Stimulated activated CD4-positive, alpha-beta T cell treated with anti-CD3 and anti-CD28 coated beads, Interleukin-2, amount 100 ng/mL, for 4 hours (primary cell): ENCODE measurements around the gene DCAF6.
A peak's percentile ranks its signal among the peaks of the same experiment; 100 is the strongest.
"Not testable (repeated sequence)": the region's sequence is repeated elsewhere in the genome, so short reads cannot be mapped to it uniquely, and the experiment has no call there.

Source experiments
- DNase-seq: peaks from one replicate; pipeline ENCODE4 v3.0.0-alpha.2; 2020; ENCODE audit warnings: low read depth

The DCAF6 gene

GRCh38 chr1:167923324-167924056 lies 13.0 kb upstream of the DCAF6 start:
- no peak for DNase-seq

- no peak for DNase-seq
These were observed 12.4 kb upstream of the DCAF6 start for GRCh38 chr1:167924102-167924501.

- no peak for DNase-seq
These were observed 11.8 kb upstream of the DCAF6 start for GRCh38 chr1:167924543-167925231.

GRCh38 chr1:167926486-167926997 lies 9.9 kb upstream of the DCAF6 start:
- DNase-seq = no peak

- no peak for DNase-seq
These were observed 9.3 kb upstream of the DCAF6 start for GRCh38 chr1:167927046-167927754.

- no peak for DNase-seq
These were observed 8.0 kb upstream of the DCAF6 start for GRCh38 chr1:167928457-167928852.

GRCh38 chr1:167928919-167929318 lies 7.6 kb upstream of the DCAF6 start:
- DNase-seq = not testable (repeated sequence)

- no peak for DNase-seq
These were observed 6.8 kb upstream of the DCAF6 start for GRCh38 chr1:167929725-167930124.

- no peak for DNase-seq
These were observed 2.7 kb upstream of the DCAF6 start for GRCh38 chr1:167933788-167934187.

- DNase-seq = no peak
These were observed 1.9 kb upstream of the DCAF6 start for GRCh38 chr1:167934426-167935215.

GRCh38 chr1:167935216-167936067 lies 1.0 kb upstream of the DCAF6 start:
- no peak for DNase-seq

- peak; percentile 26 for DNase-seq
These were observed 636 bp downstream of the DCAF6 start, which contains the start of gene MPC2 for GRCh38 chr1:167936930-167937708. TSS of gene MPC2 (minus strand) at chr1:167937072. CDS start at chr1:167935841, 1,231 bp downstream.

GRCh38 chr1:167937709-167938010 lies 1.2 kb downstream of the DCAF6 start:
- no peak for DNase-seq

GRCh38 chr1:167938080-167938636 lies 1.7 kb downstream of the DCAF6 start:
- DNase-seq = no peak

- DNase-seq = no peak
These were observed 3.8 kb downstream of the DCAF6 start for GRCh38 chr1:167940264-167940663.

- DNase-seq = no peak
These were observed 7.1 kb downstream of the DCAF6 start for GRCh38 chr1:167943541-167943940.

- no peak for DNase-seq
These were observed 11.2 kb downstream of the DCAF6 start for GRCh38 chr1:167947733-167948132.

- DNase-seq = no peak
These were observed 13.3 kb downstream of the DCAF6 start for GRCh38 chr1:167949785-167950184.

GRCh38 chr1:167950569-167950968 lies 14.1 kb downstream of the DCAF6 start:
- no peak for DNase-seq

GRCh38 chr1:167955915-167956314 lies 19.4 kb downstream of the DCAF6 start:
- no peak for DNase-seq
